ENCODE results near the gene ANTXRL.
"Not testable (repeated sequence)": the region's sequence is repeated elsewhere in the genome, so short reads cannot be mapped to it uniquely, and the experiment has no call there.

Gene ANTXRL

DNA sequence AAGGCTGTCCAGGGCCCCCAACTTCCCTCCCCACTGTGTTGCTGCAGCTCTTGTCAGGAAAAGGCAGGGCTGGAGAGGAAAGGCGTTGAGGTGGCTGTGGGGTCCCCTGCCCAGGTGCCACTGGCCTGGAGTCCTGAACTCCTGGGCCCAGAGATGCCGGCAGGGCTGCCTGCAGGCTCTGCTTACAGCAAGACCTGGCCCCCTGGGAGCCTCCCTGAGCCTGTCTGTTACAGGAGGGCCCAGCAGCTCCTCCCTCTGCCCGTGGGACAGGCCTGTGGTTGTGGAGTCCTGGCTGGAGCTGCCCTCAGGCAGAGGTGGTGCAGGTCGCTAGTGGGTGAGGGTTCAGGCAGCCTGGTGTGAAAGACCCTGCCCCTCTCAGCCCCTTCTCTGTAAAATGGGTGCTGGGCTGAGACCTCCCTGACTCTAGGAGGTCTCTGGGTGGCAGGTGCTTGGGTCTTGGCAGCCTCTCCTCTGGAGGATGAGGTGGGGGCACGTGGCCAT, 9.9 kb downstream of the ANTXRL start:
- DNase-seq, result no peak

DNA sequence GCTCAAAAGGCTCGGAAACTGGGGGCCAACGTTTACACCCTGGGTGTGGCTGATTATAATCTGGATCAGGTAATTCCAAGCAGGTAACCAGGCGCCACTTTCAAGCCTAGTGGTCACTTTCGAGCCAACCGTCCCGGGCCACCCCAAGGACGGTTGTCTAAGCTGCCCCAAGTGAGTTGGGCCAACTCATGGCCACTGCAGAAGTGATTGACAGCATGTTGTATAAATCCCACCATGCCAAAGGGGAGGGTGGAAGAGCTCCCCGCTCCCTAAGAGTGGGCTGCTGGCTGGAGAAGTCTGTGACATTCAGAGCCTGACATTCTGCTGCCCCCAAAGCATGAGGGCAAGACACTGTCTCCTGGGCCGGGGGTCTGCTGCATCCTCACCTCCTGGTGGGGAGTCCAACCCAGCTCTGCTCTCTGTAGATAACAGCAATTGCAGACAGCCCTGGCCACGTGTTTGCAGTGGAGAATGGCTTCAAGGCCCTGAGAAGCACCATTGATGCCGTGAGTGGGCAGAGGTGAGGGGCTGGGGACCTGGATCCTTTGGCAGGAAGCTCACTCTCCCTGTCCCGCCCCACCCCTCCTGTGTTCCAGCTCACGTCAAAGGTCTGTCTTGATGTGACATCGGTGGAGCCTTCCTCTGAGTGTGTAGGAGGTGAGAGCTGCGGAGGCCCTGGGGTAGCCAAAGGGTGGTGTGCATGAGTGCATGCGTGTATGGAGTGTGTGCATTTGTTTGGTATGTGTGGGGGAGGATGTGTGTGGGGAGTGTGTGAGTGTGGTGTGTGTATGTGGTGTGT, 10.8 kb downstream of the ANTXRL start:
- DNase-seq, result no peak

DNA sequence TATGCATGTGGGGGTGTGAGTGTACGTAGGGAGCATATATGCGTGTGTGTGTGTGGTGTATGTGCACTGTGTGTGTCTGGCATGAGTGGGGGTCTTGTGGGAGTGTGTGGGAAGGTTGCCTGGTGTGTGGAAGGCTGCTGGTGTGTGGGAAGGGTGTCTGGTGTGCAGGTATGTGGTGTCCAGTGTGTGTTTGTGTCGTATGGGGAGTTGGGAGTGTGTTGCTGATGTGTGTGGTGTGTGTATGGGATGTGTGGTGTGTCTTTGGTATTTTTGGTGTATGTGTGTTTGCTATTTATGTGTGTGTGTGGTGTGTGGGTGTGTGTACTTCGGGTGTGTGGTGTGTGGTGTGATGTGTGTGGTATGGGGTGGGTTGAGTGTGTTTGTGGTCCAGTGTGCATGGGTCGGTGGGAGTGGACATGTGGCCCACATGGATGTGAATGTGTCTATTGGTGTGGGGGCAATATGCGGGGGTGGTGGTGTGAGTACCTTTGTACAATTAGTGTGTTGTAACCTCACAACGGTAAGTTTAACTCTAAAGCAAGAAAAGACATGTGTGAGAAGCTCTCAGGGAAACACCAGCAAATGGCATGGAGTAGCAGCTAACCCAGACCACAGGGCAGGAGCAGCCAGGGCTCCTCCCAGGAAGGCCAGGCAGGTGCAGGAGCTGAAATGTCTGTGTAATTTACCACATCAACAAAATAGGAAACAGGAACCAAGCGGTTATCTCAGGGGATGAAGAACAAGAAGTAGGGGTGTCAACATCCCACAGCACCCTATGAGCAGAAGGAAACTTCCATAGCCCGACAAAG, 11.9 kb downstream of the ANTXRL start:
- DNase-seq, result no peak

DNA sequence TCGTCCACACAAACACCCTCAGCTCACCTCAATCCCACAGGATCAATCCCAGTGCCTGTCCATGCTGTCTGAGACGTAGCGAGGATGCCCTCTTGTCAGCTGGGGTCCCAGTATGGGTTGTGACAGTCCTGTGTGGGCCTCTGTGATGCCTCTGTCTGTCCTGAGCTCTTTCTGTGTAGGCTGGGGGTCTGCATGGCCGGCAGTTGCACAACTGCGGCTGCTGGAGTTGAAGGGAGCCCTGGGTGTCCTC, 12.4 kb downstream of the ANTXRL start:
- DNase-seq, result no peak

DNA sequence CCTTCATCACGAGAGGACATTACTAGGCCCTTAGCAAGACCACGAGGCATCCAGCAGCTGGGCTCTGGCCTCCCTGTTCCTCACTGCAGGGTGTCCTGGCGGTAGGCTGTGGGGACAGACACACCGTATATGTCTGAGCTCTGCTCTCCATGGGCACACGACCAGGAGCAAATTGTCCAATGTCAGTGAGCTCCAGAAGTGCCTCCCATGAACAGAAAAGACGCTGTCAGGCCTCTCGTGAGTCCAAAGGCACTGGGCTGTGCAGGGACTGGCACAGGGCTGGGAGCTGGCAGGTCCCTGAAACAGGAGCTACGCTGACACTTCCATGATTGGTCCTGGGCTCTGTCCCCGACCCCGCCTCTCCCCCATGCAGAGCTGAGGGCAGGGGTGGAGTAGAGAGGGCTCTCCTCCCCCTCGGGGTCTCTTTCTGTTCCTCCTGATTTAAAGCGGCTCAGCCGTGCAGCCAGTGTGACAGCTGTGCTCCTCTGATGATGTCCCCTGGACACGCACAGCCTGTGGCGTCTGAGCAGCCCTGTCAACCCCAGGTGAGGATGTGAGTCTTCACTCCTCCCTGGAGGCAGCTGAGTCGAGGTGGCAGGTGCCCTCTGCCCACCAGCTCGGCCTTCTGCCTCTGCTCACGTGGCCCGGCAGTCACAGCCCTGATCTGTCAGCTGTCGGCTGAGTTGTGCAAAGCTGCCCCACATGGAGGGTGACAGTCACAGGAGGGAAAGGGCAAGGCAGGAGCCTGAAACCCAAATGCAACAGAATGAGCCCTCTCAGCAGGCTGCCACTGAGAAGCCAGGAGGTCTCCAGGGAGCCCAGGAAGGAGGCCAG, 13.0 kb downstream of the ANTXRL start:
- DNase-seq, result no peak

DNA sequence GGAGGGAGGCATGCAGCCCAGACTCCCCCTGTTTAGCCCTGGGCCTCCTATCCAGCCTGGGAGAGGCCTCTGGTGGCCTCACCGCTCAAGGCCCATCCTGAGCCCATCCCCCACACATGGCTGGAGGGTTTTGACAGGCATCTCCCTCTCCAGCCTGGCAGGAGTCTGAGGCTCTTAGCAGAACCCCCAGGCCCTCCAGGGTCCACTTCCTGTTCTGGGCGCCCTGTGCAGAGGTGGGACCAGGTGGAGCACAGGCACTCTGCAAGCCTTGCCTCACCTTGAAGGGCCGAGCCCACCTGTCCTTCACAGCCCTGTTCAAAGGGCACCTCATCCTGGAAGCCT, 13.5 kb downstream of the ANTXRL start:
- not testable (repeated sequence) for DNase-seq

DNA sequence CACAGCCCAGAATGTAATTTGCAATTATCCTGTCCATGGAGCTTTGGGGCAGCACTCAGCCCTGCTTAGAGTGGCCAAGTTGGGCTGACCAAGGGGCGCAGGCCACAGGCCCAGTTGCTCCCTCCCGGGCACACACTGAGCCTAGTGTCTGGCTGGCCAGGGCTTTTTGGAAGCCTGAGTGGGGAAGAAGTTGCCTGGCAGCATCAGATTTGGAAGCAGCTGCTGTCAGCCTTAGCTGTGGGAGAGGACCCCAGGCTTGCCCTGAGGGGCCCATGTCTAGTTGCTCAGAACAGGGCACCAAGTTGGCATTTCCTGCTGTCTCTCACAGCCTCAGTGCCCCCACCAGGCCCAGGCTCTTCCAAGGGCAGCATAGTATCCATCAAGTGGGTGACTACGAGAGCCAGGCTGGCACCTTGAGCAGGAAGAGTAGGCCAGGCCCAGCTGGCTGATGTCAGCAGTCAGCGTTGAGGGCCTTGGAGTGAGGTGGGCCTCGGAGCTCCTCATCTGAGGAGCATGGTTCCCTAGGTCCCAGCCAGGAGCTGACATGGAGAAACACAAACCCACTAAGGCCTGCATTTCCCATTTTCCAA, 14.4 kb downstream of the ANTXRL start:
- DNase-seq, result no peak

DNA sequence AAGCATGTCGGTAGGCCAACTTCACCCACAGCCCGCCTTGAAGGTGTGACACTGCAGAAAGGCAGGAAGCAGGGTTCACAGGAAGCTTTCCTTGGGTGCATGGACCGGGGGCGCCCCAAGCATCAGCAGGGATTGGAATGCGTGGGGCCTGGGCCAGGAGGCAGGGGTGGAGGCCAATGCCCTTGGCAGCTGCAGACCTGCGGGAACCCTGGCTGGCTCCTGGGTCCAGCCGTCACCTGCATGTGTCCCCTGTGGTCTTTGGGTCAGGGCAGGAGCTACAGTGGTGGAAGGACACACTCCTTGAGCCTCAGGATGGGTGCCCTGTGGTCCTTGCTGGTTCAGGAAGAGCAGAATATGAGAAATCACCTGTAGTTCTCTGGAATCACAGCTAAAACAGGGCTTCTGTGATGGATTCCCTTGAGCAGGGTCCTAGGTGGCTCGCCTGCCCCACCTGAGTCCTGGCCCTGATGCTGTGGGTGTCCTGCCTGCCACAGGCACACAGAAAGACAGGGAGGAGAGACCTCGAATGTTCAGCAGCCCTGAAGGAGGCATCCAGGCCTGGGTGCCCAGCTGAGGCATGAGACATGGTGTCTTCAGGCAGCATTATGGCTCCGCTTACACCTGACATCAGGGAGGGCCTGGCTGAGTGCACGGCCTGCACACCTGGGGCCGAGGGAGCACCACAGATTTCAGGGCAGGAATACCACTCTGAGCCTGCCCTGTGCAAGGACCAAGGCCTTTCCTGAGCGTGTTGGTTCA, 15.1 kb downstream of the ANTXRL start:
- no peak for DNase-seq

DNA sequence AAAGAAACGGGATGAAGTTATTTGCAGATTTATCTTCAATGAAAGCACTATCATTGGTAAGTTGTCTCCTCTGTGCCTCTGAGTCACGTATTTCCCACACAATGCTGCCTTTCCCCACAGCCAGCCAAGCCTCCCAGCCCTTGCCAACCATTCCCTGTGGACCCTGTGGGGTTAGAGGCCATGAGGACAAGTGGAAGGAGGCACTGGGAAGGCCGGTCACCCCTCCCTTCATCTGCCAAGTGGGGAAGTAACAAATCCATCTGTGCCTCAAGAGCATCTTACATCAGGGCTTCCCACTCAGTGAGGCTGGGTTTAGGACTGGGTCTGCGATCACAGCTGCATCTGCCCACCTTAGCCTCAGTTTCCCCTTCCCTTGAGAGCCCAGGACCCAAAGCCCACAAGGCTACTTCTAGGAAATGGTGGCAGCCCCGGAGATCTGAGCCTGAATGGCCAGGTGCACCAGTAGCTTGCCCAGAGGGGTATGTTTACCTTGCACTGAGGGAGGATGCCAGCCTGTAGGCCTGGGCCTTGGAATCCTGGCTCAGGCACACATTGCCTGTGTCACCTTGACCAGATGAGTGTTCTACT, 16.1 kb downstream of the ANTXRL start:
- DNase-seq, result not testable (repeated sequence)

DNA sequence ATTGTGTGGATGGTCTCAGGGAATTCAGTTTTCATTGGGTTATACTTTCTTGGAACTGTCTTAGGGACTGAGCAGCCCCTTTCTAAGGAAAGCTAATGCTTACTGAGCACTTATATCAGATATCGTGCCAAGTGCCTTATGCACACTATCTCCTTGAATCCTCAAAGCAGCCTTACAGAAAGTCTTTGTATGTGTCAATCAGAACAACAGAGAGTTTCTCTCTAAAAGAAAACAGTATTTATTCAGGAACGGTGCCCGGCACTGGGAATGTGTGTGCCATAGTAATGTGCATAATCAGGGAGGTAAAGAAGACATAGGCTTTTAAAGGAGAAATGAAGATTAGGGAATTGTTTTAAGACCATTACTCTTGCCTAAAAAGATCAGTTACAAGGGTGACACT, 17.3 kb downstream of the ANTXRL start:
- no peak for DNase-seq

DNA sequence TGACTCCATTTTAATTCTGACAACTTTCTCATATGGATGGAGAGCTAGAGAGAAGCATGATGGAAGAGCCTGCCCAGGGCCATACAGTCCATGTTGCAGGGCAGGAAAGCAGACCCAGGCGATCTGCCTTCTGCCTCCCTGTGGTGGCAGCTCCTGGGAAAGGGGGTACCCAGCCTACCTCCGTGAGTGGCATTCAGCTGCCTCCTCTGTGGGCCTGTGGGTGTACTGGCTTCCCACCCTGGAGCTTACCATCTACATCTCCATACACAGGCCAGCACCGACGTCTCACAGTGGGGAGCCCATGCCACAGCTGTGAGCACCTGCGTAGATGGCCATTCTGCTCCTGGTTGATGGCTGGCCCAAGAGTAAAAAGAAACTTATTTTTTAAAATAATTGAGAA, 17.9 kb downstream of the ANTXRL start:
- DNase-seq, result not testable (repeated sequence)

DNA sequence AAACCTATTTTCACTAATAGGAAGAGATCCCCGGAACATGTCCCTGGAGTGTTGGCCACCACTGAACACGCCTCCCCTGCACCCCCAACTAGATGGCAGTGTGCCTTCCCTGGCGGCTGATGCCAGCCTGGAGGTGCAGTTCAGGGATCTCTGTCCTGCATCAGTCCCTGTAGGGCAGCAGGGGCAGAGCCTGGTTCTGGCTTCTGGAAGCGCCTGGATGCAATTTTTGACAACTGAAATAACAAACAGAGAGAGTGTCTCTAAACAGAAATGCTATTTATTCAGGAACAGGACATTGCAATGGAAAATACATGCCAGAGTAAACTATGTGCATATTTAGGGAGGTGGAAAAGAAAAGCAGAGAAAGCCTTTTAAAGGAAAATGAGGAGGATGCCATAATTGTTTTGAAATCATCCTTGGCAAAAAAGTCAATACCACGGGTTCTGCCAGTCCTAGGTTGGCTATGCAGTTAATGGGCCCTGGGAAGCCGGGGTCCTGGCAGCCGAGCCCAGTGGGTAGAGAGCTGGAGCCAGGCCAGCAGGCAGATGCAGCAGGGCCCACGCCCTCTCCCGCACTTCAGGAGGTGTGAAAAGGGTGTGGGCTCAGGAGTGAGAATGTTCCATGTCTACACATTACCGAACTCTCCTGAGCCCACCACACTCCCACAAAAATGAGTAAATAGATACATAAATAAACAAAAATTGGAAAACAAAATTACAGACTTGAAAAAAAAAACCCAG, 18.5 kb downstream of the ANTXRL start:
- DNase-seq, result no peak

DNA sequence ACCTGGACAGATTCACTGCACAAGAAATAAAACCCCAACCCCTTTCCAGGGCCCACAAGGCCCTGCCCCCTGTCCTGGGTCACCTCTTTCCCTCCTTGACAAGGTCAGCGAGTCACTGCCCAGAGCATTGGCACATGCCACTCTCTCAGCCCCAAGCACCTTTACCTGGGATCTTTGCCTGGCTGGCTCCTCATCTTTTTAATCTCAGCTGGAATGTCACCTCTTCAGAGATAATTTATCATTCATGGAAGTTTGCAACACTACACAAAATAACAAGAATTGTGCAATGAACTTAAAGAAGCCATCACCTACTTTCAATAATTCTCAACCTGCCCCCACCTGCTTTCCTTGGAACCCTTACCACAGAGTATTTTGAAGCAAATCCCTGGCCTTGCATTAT, 19.2 kb downstream of the ANTXRL start:
- no peak for DNase-seq

DNA sequence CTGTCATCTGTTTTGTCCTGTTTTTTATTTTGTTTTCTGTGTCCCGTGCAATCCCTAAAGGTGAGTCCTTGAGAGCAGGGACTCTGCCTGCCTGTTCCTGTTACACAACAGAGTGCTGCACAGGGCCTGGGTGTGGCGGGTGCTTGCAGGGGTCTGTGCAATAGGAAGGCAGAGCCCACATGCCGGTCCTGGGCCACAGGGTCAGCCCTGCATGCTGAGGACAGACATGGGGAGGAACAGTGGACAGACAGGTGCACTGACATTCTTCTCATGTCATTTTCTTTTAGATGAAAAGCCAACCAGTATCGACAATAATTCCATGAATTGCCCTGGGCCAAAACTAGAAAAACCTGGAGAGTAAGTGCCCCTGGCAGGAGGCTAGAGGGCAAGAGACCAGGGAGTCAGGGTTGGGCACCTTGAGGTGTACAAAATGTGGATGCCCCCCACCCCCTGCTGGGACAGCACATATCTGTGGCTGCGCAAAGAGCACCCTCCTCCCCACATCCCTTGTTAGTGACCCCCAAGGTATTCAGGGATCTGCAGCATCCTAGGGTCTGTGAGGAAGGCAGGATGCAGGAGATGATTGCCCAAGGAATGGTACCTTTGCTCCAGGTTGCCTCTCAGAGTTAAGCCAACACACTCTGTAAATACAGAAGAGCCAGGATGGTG, 19.9 kb downstream of the ANTXRL start:
- DNase-seq, result no peak

DNA sequence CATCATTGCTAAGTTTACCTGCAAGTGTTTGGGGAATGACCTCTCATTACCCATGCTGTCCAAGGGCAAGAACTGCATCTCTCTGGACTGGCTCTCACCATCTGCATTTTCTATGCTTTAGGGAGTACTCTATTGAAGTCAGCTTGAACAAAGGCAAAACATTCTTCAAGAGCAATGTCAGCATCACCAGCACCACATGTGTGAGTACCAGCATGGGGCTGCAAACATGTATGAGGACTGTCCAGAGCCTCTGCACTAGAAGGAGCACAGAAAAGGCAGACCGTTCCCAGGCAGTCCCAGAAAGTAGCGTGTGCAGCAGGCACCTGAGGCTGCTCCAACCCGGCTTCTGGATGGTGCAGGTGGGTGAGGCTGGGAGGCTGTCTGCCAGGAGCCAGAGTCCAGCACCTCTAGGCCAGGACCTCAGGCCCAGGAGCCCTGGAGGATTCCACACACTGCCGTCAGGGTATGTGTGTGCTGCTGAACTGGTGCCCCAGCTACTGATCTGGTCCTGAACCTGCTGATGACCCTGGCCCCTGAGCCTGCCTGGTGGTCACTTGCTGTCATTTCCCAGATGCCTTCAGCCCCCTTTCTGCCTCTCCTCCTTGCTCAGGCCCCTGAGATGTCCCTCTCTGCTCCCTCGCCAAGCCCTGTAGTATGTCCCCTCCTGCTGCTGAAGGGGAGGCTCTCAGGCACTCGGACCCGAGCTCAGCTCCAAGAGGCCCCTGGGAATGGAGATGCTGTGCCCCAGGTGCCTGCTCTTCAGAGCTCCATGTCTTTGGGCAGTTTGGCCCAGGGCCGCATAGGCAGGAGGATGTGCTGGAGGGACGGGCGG, 20.7 kb downstream of the ANTXRL start:
- no peak for DNase-seq

DNA sequence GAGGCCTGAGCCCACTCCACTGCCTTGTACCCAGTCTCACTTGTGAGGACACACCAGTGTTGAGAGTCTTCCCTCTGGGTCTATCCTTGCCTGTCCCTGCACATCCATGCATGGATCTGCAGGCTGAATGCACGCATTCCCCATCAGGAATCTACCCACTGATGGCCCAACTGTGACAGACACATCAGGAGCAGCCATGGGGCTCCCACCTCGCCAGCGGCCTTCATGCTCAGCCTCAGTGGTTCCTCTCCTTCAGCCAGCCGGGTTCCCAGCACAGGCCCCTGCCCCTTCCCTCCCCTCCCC, 21.3 kb downstream of the ANTXRL start:
- no peak for DNase-seq

DNA sequence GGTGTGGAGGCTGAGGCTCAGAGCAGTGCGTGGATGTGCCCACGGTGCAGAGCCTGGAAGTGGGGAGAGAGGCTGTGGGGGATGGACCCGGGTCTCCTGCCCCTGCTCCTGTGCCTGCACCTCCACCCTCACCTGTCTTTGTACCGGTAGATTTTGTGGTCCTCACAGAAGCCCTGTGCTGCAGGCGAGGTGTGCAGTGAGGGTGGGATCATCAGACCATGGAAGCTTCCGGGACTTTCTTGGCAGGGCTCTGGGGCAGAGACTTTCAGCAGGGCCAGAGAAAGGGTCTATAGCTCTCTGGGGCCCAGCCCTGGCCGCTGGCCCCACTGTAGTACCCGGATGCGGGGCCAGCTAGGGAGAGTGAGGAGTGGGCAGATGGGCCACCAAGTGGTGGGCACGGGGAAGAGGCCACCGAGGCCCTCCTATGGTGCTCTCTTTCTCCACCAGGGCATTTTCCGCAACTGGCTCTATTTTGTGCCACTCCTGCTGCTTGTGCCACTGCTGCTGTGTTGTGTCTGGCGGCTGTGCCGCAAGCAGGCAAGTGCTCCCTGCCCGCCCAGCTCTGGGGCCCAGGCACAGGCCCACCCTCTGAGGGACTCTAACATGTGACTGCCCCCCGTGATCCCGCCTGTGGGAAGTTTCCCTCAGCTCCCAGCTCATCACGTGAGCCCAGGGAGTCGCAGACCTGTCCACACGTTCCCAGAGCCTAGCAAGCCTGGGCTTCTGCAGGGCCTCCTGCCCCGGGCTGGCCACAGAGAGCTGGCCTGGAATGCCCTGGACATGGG, 22.1 kb downstream of the ANTXRL start:
- no peak for DNase-seq

DNA sequence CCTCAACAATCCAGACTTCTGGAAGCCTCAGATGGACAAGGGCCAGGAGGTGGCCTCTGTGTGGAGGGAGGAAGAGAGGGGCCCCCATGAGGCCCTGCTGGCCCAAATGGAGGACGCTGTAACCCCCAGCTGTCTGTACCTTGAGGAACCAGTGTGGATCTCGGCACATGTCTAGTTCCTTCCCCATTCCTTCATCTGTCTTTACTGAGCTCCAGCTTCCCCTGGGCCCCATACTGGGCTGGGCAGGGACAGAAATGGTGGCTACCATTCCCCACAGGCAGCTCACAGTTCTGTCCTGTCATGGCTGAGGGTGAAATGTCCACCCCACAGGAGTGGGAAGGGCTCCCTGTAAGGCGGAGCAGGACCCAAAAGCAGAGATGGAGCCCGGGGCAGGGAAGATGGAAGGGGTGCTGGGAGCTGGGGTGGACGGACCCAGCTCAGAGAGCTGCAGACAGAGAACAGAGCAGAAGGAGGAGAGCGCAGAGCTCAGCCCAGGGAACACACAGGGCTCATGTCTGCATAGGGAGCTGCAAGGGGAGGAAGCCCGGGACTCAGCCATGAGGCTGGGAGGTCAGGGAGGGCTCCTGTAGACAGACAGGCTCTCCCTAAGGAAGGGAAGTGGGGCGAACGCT, 22.8 kb downstream of the ANTXRL start:
- DNase-seq, result no peak

DNA sequence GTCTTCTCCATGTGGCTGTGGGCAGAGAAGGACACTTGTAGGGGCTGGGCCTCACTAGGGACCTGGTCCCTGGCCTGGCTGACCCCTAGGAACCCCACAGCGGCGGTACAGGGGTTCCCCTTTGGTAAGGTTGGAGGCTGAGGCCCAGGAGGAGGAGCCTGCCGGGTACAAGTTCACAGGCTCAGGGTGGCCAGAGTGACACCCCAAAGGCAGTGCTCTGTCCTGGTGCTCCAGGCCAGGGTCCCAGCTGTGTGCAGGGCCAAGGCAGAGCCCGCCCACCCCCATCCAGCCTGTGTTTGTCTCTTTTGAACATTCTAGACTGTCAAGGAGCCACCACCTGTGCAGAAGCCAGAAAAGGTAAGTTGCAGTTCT, 23.3 kb downstream of the ANTXRL start:
- DNase-seq, result no peak
